ENCODE data around the gene DPY19L3. TPM values are rescaled to one million over a fixed set of nuclear protein-coding genes. Genes with fewer than 3 reads are reported as not detected.
A peak's percentile ranks its signal among the peaks of the same experiment; 100 is the strongest.

DPY19L3 gene
- polyA plus RNA-seq, 1 of the 3 experiments (the other 2 are of a cell fraction): 25.2 TPM

DNA sequence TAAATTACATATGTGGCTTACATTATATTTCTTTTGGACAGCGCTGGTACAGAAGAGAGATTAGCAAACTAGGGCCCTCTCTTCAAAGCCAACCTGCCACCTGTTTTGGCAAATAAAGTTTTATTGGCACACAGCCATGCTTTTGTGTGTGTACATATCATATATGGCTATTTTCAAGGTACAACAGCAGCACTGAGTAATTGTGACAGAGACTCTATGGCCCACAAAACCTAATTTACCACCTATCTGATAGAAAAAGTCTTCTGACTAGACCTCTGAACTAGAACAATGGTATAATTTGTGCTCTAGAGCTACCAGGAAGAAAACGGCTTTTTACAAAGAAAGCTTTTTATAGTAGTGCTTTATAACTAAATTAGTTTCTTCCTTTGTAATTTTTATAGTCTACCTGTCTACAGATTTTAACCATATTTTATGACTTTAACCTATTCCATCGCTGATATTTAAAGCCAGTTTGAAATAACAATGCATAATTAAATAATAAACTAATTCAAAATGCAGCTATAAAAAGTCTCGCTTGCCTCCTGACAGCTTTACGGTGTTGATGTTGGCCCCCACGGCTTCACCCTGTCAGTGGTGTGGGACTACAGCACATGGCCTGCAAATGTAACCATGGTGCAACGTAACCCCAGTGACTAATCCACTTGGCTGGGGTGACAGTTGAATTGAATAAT is 17.7 kb upstream of the DPY19L3 start:
- no peaks in the 10 kb centered on the region for H4K20me1 ChIP-seq (ENCODE audit: insufficient read depth)
- no peaks in the 10 kb centered on the region for H3K9me3 ChIP-seq
- no peaks in the 10 kb centered on the region; the same call in 1 of the 2 replicates for H3K79me2 ChIP-seq (ENCODE audit: insufficient read depth)
- peaks cover 34 to 42% of the 10 kb centered on the region in 2 experiments for H3K36me3 ChIP-seq (replicated peaks in 1 of 2; ENCODE audit: control insufficient read depth in 1 of 2, insufficient read depth in 2 of 2, low read length in 1 of 2)
- H3K4me2 ChIP-seq: no peak overlapping the region
- no peak overlapping the region for H3K4me3 ChIP-seq (ENCODE audit: low read depth in 2 of 2, low read length in 1 of 2)
- H3K9me2 ChIP-seq: no peaks in the 10 kb centered on the region
- peaks cover 3% of the 10 kb centered on the region for H3F3A ChIP-seq (replicated peaks; ENCODE audit: insufficient read depth)
- no peak overlapping the region for H2AFZ ChIP-seq (ENCODE audit: low read depth)
- ChIA-PET POLR2A (interaction anchor here (2.0 kb wide), 1 partner anchor 18 kb away, joined by 4 read pairs; the partner anchor contains the start of gene DPY19L3), CTCF (interaction anchor here (1.1 to 2.6 kb wide), 3 partner anchors 10 to 212 kb away, joined by 3 to 11 read pairs (median 4); no protein-coding TSS in a partner anchor)
- H3K27ac ChIP-seq (ENCODE audit: low read depth in 2 of 2, low read length in 1 of 2): no peak overlapping the region
- 93% methylated on average over 7 of the region's 7 CpGs for WGBS (ENCODE audit: low lambda C conversion rate)
- no peaks in the 10 kb centered on the region for H3K27me3 ChIP-seq (ENCODE audit: insufficient read depth)
- no peak for DNase-seq
- TF ChIP-seq TEAD4 (IDR thresholded peaks at IDR 0.05; ENCODE audit: borderline replicate concordance, insufficient read depth): no peak
- peak; percentile 29; the same call in 1 of the 2 replicates for TF ChIP-seq TCF12 (IDR thresholded peaks at IDR 0.05)
- TF ChIP-seq, protein P1, sequence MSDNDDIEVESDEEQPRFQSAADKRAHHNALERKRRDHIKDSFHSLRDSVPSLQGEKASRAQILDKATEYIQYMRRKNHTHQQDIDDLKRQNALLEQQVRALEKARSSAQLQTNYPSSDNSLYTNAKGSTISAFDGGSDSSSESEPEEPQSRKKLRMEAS (IDR thresholded peaks at IDR 0.05; ENCODE audit: low read depth): peak; percentile 62; the same call in 1 of the 2 replicates
- 0 out of 2 replicates have a peak, but pooled peaks have one; percentile 8 for TF ChIP-seq NFIC (IDR thresholded peaks at IDR 0.05; ENCODE audit: borderline replicate concordance)
- no peak for TF ChIP-seq FOXM1 (IDR thresholded peaks at IDR 0.05; ENCODE audit: low read depth)
- H3K9ac ChIP-seq: no peak overlapping the region
- no peaks in the 10 kb centered on the region; a peak in 1 of 4 replicates for H3K4me1 ChIP-seq (ENCODE audit: control insufficient read depth in 1 of 2, insufficient read depth in 2 of 2, low read depth in 1 of 2, low read length in 1 of 2)

DNA sequence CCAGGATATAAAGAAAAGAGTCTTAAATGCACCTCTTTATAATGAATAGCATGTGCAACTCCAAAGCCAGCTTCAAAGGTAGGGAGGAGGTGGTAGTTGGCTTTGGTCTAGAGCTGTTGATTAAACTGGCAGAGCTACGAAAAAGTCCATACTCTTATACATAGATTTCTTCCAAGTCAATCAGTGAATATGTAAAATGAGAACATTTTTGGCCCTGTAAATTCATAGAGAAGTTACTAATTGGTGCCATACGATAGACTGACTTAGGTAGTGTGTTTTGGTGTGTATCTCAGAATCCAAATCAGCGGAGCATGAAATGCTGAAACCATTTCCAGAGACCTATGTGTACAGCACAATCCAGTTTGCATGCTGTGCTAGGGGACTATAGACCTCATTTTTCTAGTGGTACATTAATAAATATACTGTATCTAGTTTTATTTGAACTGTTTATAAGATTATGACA is 17.1 kb upstream of the DPY19L3 start:
- no peak overlapping the region for H3K27ac ChIP-seq (ENCODE audit: low read depth in 2 of 2, low read length in 1 of 2)
- no peak overlapping the region for H3K4me2 ChIP-seq
- no peaks in the 10 kb centered on the region for H4K20me1 ChIP-seq (ENCODE audit: insufficient read depth)
- CTCF ChIA-PET: interaction anchor here (2.6 kb wide), 1 partner anchor 10 kb away, joined by 11 read pairs; no protein-coding TSS in a partner anchor
- TF ChIP-seq EP300 (IDR thresholded peaks at IDR 0.05; ENCODE audit: borderline replicate concordance in 1 of 2, low read depth in 1 of 2, low read length in 1 of 2) (no peak), NRF1 (IDR thresholded peaks at IDR 0.05; ENCODE audit: low read depth, low read length) (no peak), TAF1 (IDR thresholded peaks at IDR 0.05; ENCODE audit: borderline replicate concordance, low read depth, low read length) (no peak), TCF12 (IDR thresholded peaks at IDR 0.05) (no peak), SIN3A (IDR thresholded peaks at IDR 0.05; ENCODE audit: borderline replicate concordance, low read depth, low read length) (no peak), FOSL2 (IDR thresholded peaks at IDR 0.05; ENCODE audit: borderline replicate concordance, low read depth) (no peak), NFIC (IDR thresholded peaks at IDR 0.05; ENCODE audit: borderline replicate concordance) (no peak), TEAD4 (IDR thresholded peaks at IDR 0.05; ENCODE audit: borderline replicate concordance, insufficient read depth) (no peak)
- TF ChIP-seq, protein P2, sequence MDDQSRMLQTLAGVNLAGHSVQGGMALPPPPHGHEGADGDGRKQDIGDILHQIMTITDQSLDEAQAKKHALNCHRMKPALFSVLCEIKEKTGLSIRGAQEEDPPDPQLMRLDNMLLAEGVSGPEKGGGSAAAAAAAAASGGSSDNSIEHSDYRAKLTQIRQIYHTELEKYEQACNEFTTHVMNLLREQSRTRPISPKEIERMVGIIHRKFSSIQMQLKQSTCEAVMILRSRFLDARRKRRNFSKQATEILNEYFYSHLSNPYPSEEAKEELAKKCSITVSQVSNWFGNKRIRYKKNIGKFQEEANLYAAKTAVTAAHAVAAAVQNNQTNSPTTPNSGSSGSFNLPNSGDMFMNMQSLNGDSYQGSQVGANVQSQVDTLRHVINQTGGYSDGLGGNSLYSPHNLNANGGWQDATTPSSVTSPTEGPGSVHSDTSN (IDR thresholded peaks at IDR 0.05): no peak
- TF ChIP-seq, protein P3, sequence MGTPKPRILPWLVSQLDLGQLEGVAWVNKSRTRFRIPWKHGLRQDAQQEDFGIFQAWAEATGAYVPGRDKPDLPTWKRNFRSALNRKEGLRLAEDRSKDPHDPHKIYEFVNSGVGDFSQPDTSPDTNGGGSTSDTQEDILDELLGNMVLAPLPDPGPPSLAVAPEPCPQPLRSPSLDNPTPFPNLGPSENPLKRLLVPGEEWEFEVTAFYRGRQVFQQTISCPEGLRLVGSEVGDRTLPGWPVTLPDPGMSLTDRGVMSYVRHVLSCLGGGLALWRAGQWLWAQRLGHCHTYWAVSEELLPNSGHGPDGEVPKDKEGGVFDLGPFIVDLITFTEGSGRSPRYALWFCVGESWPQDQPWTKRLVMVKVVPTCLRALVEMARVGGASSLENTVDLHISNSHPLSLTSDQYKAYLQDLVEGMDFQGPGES (IDR thresholded peaks at IDR 0.05; ENCODE audit: low read depth, low read length): no peak
- TF ChIP-seq, protein P4, sequence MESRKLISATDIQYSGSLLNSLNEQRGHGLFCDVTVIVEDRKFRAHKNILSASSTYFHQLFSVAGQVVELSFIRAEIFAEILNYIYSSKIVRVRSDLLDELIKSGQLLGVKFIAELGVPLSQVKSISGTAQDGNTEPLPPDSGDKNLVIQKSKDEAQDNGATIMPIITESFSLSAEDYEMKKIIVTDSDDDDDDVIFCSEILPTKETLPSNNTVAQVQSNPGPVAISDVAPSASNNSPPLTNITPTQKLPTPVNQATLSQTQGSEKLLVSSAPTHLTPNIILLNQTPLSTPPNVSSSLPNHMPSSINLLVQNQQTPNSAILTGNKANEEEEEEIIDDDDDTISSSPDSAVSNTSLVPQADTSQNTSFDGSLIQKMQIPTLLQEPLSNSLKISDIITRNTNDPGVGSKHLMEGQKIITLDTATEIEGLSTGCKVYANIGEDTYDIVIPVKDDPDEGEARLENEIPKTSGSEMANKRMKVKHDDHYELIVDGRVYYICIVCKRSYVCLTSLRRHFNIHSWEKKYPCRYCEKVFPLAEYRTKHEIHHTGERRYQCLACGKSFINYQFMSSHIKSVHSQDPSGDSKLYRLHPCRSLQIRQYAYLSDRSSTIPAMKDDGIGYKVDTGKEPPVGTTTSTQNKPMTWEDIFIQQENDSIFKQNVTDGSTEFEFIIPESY (IDR thresholded peaks at IDR 0.05; ENCODE audit: borderline replicate concordance, low read depth): no peak
- TF ChIP-seq, protein P5, sequence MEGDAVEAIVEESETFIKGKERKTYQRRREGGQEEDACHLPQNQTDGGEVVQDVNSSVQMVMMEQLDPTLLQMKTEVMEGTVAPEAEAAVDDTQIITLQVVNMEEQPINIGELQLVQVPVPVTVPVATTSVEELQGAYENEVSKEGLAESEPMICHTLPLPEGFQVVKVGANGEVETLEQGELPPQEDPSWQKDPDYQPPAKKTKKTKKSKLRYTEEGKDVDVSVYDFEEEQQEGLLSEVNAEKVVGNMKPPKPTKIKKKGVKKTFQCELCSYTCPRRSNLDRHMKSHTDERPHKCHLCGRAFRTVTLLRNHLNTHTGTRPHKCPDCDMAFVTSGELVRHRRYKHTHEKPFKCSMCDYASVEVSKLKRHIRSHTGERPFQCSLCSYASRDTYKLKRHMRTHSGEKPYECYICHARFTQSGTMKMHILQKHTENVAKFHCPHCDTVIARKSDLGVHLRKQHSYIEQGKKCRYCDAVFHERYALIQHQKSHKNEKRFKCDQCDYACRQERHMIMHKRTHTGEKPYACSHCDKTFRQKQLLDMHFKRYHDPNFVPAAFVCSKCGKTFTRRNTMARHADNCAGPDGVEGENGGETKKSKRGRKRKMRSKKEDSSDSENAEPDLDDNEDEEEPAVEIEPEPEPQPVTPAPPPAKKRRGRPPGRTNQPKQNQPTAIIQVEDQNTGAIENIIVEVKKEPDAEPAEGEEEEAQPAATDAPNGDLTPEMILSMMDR (IDR thresholded peaks at IDR 0.05): no peak
- no peaks in the 10 kb centered on the region for H3K27me3 ChIP-seq (ENCODE audit: insufficient read depth)
- 98% methylated on average over 3 of the region's 3 CpGs for WGBS (ENCODE audit: low lambda C conversion rate)
- H3F3A ChIP-seq (replicated peaks; ENCODE audit: insufficient read depth): peaks cover 3% of the 10 kb centered on the region
- no peaks in the 10 kb centered on the region; a peak in 1 of 4 replicates for H3K4me1 ChIP-seq (ENCODE audit: control insufficient read depth in 1 of 2, insufficient read depth in 2 of 2, low read depth in 1 of 2, low read length in 1 of 2)
- H3K36me3 ChIP-seq (replicated peaks in 1 of 2; ENCODE audit: control insufficient read depth in 1 of 2, insufficient read depth in 2 of 2, low read length in 1 of 2): peaks cover 29 to 37% of the 10 kb centered on the region in 2 experiments
- H3K9me3 ChIP-seq: no peaks in the 10 kb centered on the region
- POLR2A ChIA-PET: interaction anchor here (2.0 kb wide), 1 partner anchor 17 kb away, joined by 4 read pairs; the partner anchor contains the start of gene DPY19L3
- H3K79me2 ChIP-seq (ENCODE audit: insufficient read depth): no peaks in the 10 kb centered on the region; the same call in 1 of the 2 replicates
- DNase-seq: no peak
- H3K9ac ChIP-seq: no peak overlapping the region
- no peak overlapping the region for H2AFZ ChIP-seq (ENCODE audit: low read depth)
- H3K4me3 ChIP-seq (ENCODE audit: low read depth in 2 of 2, low read length in 1 of 2): no peak overlapping the region
- no peaks in the 10 kb centered on the region for H3K9me2 ChIP-seq

Data from SK-N-SH (cell line).